Frontal cortex (tissue), 4 donors: ENCODE data around the gene GAL3ST2. TPM values are rescaled to one million over a fixed set of nuclear protein-coding genes. Genes with fewer than 3 reads are reported as not detected.

ENCODE experiments used
- DNase-seq, 2 donors: peaks; one replicate each; pipeline ENCODE4 v3.0.0; 2012; ENCODE audit warnings: low spot score in 2 of 2
- FAIRE-seq: peaks from 2 replicates; lab custom pipeline; 2012; peaks lifted over from hg19 to GRCh38; lab: Jason Lieb, UNC
- total RNA-seq: library from RNA; depleted of rRNA; stranded (reverse); fragments of >200 nt; gene quantifications from one replicate; pipeline ENCODE4 v1.2.3, GENCODE V29; 2014
- donor health status: control.
- donor health status: control.
- donor health status: control.

Gene GAL3ST2
- total RNA-seq, 1 donor from 2014 or later: 0.41 TPM

DNA sequence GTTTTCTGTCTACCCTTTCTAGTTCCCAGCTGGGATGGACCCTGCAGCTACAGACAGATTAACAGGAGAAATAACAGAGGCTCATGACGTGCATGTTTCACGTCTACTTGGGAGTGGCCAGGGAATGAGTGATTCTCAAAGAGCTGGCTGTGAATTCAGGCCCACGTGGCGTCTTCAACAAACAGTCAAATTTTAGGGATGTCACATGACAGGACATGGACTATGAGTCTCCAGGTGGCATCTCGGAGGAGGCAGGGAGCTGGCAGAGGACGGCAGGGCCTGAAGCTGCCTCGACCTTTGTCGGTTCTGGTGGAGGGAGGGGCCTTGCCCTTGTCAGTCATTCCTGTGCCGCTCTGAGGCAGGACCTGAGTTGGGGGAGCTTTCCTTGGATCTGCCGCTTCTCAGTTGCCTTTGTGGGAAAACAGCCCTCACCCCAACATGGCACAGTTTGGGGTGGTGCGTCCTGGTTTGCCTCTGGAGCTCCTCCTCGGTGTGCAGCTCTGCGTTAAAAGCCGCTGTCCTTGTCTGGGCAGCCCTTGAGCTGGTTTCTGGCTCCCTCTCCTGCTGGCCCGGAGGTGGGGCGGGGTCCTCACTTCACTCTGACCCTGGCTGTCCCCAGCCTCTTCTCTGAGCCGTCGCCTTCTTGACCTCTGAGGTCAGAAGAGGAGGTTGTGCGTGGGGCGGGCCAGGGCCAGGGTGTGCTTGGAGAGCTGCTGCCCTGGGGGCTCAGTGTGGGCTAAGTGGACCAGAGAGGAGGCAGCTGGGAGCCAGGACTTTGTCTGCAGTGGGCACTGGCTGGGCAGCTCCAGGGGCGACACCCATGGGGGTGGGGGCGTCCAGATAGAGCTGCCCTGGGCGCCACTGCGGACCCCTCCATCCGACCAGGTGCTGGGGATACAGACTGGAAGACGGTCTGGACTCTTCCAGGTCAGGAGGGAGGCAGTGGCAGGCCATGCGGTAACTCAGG is 12.1 kb upstream of the GAL3ST2 start:
- FAIRE-seq: no peak
- DNase-seq: peak in 1 of 2 donors; percentile 7

DNA sequence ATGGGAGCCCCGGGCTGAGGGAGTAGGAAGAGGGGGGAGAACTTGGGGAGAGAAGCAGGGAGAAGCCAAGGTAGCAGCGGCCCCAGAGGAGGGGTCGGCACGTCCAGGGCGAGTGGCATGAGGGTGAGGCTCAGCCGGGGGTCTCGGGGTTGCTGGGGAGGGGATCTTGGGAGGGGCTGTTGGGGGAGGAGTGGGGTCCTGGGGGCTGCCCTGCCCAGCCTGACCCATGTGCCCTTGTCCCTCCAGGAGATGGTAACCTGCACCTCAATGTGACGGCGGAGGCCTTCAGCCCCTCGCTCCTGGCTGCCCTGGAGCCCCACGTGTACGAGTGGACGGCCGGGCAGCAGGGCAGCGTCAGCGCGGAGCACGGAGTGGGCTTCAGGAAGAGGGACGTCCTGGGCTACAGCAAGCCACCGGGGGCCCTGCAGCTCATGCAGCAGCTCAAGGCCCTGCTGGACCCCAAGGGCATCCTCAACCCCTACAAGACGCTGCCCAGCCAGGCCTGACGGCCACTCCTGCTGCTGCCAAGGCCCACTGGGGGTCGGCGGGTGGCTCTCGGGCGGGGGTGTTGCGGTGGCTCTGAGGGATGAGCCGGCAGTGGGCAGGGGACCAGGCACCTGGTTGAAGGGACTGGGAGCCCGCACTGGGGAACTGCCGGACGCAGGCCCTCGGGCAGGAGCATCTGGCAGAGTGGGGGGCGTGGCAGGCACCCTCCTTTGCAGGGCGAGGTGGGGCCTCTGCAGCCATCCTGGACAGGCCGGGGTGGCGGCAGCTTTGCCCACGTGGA is 9.0 kb upstream of the GAL3ST2 start:
- DNase-seq (peak in 1 of 2 donors; percentile 12), FAIRE-seq (no peak)

- FAIRE-seq (no peak), DNase-seq (peak; percentile 7 to 19)
Observed at GRCh38 chr2:241768251-241768711, 8.3 kb upstream of the GAL3ST2 start.

DNA sequence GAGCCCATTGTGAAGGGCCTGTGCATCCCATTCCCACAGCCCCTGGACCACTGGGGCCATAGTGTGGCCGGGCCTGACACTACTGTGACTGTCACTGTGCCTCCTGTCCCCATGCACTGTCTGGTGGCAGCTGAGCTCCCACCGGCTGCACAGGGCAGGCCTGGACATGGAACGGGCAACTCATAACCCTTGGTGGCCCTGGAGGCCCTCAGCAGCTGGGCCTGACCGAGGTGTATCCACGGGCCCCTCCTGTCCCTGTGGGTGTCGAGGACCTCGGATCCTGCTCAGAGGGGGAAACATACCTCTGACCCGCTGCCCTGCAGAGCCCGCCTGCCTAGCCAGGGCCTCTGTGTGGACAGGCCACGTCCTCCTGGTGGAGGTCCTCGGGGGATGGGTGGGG is 7.8 kb upstream of the GAL3ST2 start:
- FAIRE-seq: no peak
- DNase-seq: peak; percentile 5 to 13

- DNase-seq (peak in 1 of 2 donors; percentile 16), FAIRE-seq (no peak)
Observed at GRCh38 chr2:241769819-241770184, 6.8 kb upstream of the GAL3ST2 start.

GRCh38 chr2:241770185-241770935 is 6.3 kb upstream of the GAL3ST2 start:
- no peak for FAIRE-seq

GRCh38 chr2:241770936-241771285 is 5.7 kb upstream of the GAL3ST2 start:
- FAIRE-seq: no peak
- peak; percentile 14 to 36 for DNase-seq

More at GRCh38 chr2:241770185-241770935, 6.3 kb upstream of the GAL3ST2 start:
- peak; percentile 27 to 30 for DNase-seq

- FAIRE-seq: no peak
Observed at GRCh38 chr2:241771286-241772062, 5.1 kb upstream of the GAL3ST2 start.

GRCh38 chr2:241772063-241772499 is 4.5 kb upstream of the GAL3ST2 start:
- DNase-seq (no peak), FAIRE-seq (no peak)

More at GRCh38 chr2:241771286-241772062, 5.1 kb upstream of the GAL3ST2 start:
- peak; percentile 17 to 28 for DNase-seq

DNA sequence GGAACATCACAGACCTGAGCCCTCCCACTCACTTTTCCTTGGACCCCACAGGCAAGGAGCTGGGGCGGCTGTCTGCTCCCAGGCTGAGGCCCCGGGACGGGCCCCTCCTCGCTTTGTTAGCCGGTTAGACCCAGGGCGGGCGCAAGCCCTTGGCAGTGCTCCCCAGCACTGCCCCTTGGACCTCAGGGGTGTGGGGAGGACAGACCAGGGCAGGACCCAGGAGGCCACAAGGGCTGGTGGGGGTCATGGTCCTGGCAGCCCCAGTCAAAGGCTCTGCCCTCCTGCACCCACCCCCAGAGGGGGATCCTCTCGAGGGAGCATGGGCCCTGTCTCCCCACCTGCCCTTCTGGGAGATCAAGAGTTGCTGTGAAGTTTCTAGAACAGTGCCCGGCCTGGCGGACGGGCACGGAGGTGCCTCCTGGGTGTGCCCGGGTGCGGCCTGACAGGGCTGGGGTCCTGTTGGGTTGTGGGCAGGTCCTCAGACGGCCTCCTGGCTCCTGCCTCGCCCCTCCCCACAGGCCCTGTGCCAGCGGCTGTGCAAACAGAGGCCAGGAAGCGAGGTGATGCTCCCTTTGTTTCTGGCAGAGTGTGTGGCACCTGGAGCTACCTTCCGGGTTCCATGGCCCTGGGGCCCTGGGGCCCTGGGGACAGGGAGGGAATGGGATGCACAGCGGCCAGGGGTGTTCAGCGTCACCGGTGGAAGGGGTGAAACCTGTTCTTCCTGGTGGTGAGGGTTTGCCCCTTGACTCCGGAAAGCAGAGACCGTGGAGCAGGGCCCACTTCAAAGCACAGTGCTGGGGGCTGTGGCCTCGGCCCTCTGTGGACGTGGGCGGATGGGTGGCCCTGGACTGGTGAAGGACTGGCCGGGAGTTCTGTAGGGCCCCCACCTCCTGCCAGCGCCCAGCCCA is 2.9 kb upstream of the GAL3ST2 start:
- DNase-seq (peak; percentile 10 to 21), FAIRE-seq (no peak)

DNA sequence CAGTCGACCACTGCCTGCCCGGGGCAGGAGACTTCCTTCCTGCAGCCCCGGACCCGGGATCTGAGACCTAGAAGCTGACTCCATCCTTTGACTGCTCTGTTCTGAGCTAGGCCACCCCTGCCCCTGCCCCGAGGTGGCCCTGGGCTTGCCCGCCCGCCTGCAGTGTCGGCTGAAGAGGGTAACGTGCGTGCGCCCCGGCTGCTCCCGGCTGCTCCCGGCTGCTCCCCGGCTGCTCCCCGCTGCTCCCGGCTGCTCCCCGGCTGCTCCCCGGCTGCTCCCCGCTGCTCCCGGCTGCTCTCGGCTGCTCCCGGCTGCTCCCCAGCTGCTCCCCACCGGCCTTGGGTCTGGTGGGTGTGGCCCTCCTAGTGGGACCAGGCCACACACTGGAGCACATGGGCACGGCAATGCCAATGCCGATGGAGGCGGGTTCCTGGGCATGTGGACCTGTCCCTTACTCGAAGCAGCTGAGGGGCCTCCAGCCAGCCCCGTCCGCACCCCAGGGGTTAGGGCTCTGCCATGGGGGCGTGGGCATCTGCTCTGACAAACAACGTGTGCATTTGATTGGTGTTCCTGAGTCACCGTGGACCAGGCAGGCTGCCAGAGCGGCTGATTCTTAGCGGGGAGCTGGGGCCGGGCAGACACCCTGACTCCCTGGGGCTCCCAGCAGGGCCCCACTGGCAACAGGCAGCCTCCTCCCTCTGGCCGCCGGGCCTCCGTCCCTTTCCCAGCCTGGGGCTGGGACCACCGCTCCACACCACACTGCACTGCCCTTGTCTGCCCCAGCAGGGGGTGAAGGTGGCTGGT is 2.0 kb upstream of the GAL3ST2 start:
- FAIRE-seq (no peak), DNase-seq (peak; percentile 28 to 40)

DNA sequence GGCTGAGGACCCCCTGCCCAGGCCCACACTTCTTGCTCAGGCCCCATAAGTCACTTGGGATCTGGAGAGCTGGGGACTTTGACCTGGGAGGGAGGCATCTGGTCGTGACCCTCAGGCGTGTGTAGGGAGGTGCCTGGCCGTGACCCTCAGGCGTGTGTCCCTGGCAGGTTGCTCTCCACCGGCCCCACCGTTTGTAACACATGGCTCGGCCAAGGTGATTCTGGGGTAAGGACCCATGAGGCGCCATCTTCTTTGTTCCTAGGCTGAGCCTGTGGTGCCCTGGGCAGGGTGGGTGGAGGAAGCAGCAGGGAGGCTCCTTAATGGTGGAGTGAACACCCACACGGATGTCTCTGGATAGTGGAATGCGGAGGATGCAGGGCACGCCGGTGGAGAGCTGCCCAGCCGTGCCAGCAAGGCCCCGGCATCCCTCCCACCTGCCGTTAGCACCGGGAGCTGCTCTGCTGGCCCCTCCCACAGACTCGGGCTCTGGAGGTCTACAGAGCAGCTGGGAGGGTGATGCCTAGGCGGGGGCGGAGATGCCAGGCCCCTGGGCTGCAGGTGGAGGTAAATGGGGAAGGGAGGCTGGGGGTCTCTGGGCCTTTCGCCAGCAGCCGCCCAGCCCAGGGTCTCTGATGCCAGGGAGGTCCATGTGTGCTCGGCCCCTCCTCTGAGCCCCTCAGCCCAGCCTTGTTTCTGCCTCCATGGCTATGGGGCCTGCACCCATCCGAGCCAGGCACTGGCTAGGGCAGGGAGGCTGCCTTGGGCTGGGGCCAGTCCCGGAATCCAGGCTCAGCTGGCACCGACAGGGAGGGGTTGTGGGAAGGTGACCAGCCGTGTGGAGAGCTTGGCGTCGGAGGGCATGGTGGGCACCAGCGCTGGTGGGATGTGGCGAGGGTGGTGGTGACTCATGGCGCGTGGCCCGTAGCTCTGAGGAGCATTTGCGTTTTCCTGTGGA is 1.1 kb upstream of the GAL3ST2 start:
- DNase-seq: peak; percentile 17 to 47
- no peak for FAIRE-seq

DNA sequence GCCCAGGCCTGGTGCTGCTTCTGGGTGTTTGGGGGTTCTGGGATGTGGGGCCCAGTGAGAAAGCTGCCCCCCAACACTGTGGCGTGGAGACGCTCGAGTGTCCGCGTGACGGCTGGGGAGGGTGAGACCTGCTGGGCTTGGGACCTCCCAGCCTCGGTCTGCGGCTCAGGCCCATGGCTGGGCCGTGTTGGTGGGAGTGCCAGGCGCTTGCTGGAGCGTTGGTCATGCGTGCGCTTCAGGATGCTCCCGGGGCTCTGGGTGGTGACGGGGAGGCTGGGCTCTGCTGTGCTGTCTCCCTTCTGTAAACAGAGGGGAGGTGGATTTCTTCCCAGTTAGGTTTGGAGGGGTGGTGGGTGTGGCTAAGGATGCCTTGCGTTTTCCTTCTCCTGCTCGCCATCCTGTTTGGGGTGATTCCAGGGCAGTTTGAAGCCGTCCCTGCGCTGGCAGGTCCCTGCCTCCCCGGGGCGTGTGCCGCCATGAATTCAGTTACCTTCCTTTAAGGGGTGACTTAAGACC is 606 bp downstream of the GAL3ST2 start:
- peak; percentile 7 to 19 for DNase-seq
- FAIRE-seq: no peak

DNA sequence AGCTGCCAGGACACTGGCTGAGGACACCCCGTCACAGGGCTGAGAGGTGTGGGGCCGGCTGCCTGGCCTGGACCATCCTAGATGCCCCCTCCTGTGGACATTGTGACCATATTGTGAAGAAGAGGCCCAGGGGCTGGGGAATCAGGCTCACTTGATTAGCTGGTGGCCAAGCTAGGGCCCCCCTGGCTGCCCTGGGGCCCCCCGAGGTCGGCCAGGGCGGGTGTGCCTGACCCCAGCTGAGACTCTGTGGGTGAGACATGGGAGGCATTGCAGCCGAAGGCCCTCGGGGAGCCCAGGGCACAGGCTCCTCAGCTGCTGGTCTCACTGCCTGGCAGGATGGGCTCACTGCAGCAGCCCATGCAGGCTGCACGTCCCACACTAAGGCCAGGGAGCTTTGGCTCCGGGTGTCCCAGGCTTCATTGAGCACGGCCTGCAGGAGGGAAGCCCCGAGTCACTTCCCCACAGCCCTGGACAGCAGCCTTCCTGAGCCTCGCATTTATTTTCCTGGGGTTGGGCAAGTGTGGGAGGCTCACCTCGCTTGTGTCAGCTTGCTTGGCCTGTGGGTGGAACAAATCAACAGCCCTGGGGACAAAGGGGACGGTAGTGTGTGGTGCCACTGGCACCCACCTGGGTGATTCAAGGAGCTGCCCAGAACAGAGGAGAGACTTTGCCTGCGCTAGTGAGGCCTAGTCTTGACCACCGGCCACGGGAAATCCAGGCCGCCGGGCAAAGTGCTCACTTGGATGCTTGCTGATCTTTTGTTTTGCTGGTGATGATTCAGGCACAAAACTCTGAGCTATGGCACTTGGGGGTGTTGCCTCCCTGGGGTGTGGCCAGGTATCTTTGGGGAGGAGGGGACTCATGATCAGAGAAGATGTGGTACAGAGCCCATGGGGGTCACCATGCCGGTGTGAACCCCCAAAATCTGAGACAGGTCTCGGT is 1.3 kb downstream of the GAL3ST2 start:
- FAIRE-seq (no peak), DNase-seq (peak; percentile 10)
